NCI-H128 (cell line): Measurements from ENCODE around the gene ASMT.
"Not testable (repeated sequence)": the region's sequence is repeated elsewhere in the genome, so short reads cannot be mapped to it uniquely, and the experiment has no call there.

Source experiments
- DNase-seq: peaks from one replicate; lab custom pipeline; 2025; ENCODE audit not compliant: unreplicated experiment; lab: John Stamatoyannopoulos, UW

ASMT gene

GRCh38 chrX:1646009-1646408 is 31.1 kb downstream of the ASMT start:
- DNase-seq = no peak

GRCh38 chrX:1649621-1650020 is 34.8 kb downstream of the ASMT start:
- DNase-seq = no peak

- peak; percentile 4 for DNase-seq
Measured at GRCh38 chrX:1652011-1652811, 37.4 kb downstream of the ASMT start.

- DNase-seq = no peak
Measured at GRCh38 chrX:1656379-1656778, 41.5 kb downstream of the ASMT start.

GRCh38 chrX:1657367-1658070 is 42.7 kb downstream of the ASMT start:
- DNase-seq = peak; percentile 38

- DNase-seq = peak; percentile 38
Measured at GRCh38 chrX:1658071-1658491, 43.2 kb downstream of the ASMT start.

- no peak for DNase-seq
Measured at GRCh38 chrX:1659664-1660461, 45.0 kb downstream of the ASMT start.

- no peak for DNase-seq
Measured at GRCh38 chrX:1661048-1661921, 46.4 kb downstream of the ASMT start.

GRCh38 chrX:1661922-1662221 is 47.0 kb downstream of the ASMT start:
- DNase-seq = no peak

- no peak for DNase-seq
Measured at GRCh38 chrX:1667566-1667965, 52.7 kb downstream of the ASMT start.

GRCh38 chrX:1673337-1673736 is 58.5 kb downstream of the ASMT start:
- no peak for DNase-seq

- DNase-seq = no peak
Measured at GRCh38 chrX:1676866-1677265, 62.0 kb downstream of the ASMT start.

- DNase-seq = no peak
Measured at GRCh38 chrX:1679238-1679637, 64.4 kb downstream of the ASMT start.

- DNase-seq = no peak
Measured at GRCh38 chrX:1681439-1681838, 66.6 kb downstream of the ASMT start.

- DNase-seq = not testable (repeated sequence)
Measured at GRCh38 chrX:1681856-1682255, 67.0 kb downstream of the ASMT start.

- not testable (repeated sequence) for DNase-seq
Measured at GRCh38 chrX:1682501-1682900, 67.6 kb downstream of the ASMT start.

- not testable (repeated sequence) for DNase-seq
Measured at GRCh38 chrX:1684883-1685282, 70.0 kb downstream of the ASMT start.

- DNase-seq = not testable (repeated sequence)
Measured at GRCh38 chrX:1685444-1685880, 70.6 kb downstream of the ASMT start.

- no peak for DNase-seq
Measured at GRCh38 chrX:1686642-1687041, 71.8 kb downstream of the ASMT start.
